ENCODE measurements around the gene EIF4G1. TPM values are rescaled to one million over a fixed set of nuclear protein-coding genes. Genes with fewer than 3 reads are reported as not detected.
A peak's percentile ranks its signal among the peaks of the same experiment; 100 is the strongest.

The EIF4G1 gene
- total RNA-seq, 1 donor from 2014 or later: 490 TPM

DNA sequence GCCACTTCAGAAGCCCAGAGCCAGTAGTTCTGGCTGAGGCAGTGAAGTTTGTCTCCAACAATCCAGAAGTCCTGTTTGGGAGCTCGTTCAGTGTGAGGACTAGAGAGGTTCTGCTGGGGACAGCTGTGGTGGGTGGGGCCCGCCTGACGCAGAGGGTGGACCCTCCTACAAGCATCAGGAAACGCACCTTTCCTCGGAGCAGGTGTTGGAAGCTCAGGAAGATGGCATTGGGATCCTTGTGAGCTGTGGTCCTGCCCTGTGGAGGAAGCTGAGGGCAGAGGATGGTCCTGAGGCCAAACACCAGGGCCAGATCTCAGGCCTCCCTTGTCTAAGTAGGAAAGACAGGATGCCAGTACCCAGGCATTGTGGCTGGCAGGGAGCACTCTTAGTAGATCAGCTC lies 58.5 kb downstream of the EIF4G1 start:
- H3K4me2 ChIP-seq (ENCODE audit: low read length): no peak overlapping the region

DNA sequence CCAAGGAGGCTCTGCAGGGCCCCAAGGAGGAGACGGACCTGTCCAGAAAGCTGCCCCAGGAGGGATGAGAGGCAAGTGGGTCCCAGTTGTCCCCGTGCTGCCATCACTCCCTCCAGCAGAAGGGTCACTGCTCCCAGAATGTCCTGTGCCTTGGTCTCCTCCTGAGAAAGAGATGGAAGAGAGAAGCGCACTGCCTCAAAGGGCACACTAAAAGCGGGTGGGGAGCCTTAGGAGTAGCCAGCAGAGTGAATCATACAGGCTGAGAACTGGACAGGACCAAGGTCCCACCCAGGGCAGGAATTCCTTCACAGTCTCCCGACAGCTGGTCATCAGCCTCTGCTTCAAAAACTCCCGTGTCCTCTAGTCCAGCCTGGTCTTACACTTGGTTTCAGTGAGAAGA lies 59.0 kb downstream of the EIF4G1 start:
- no peak overlapping the region for H3K4me3 ChIP-seq (ENCODE audit: insufficient read depth, low read depth, low read length)
- peaks cover 23% of the 10 kb centered on the region for H3K4me1 ChIP-seq (ENCODE audit: insufficient read depth, low read length)
- peaks cover 18% of the 10 kb centered on the region for H4K20me1 ChIP-seq (ENCODE audit: insufficient read depth, low read length)
- H3K9ac ChIP-seq (ENCODE audit: low read length): no peak overlapping the region
- Mint-ChIP-seq H3K27me3 (ENCODE audit: low read depth, unreplicated experiment) (peaks cover 28% of the 10 kb centered on the region), H3K4me3 (ENCODE audit: unreplicated experiment) (no peak overlapping the region), H3K9me3 (ENCODE audit: unreplicated experiment) (no peaks in the 10 kb centered on the region), H3K27ac (ENCODE audit: unreplicated experiment) (no peak overlapping the region), H3K36me3 (ENCODE audit: low read depth, unreplicated experiment) (peaks cover 10% of the 10 kb centered on the region), H3K4me1 (ENCODE audit: low read depth, unreplicated experiment) (peaks cover 34% of the 10 kb centered on the region)
- no peaks in the 10 kb centered on the region for H3K79me2 ChIP-seq (ENCODE audit: insufficient read depth, low read length)
- no peak overlapping the region for H2AFZ ChIP-seq (ENCODE audit: low read depth, low read length)
- no peak overlapping the region for H3K4me2 ChIP-seq (ENCODE audit: low read length)
- peaks cover 21% of the 10 kb centered on the region for H3K27me3 ChIP-seq (ENCODE audit: insufficient read depth, low read length)
- no peak overlapping the region for H3K27ac ChIP-seq (ENCODE audit: low read depth, low read length)
- DNase-seq (ENCODE audit: low read depth) (peak; percentile 33), FAIRE-seq (no peak)
- no peaks in the 10 kb centered on the region for H3K9me3 ChIP-seq (ENCODE audit: insufficient read depth, low read depth, low read length)
- no peaks in the 10 kb centered on the region for H3K36me3 ChIP-seq (ENCODE audit: insufficient read depth, low read length)
- TF ChIP-seq, protein P1, sequence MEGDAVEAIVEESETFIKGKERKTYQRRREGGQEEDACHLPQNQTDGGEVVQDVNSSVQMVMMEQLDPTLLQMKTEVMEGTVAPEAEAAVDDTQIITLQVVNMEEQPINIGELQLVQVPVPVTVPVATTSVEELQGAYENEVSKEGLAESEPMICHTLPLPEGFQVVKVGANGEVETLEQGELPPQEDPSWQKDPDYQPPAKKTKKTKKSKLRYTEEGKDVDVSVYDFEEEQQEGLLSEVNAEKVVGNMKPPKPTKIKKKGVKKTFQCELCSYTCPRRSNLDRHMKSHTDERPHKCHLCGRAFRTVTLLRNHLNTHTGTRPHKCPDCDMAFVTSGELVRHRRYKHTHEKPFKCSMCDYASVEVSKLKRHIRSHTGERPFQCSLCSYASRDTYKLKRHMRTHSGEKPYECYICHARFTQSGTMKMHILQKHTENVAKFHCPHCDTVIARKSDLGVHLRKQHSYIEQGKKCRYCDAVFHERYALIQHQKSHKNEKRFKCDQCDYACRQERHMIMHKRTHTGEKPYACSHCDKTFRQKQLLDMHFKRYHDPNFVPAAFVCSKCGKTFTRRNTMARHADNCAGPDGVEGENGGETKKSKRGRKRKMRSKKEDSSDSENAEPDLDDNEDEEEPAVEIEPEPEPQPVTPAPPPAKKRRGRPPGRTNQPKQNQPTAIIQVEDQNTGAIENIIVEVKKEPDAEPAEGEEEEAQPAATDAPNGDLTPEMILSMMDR (IDR thresholded peaks at IDR 0.05; ENCODE audit: insufficient read depth, low read depth, low read length): no peak
- no peak for TF ChIP-seq EZH2 (IDR thresholded peaks at IDR 0.05; ENCODE audit: insufficient read depth, low read length)

More for the DNA sequence above, 58.5 kb downstream of the EIF4G1 start:
- Histone ChIP-seq H3K9ac (ENCODE audit: low read length) (no peak overlapping the region), H3K4me1 (ENCODE audit: insufficient read depth, low read length) (peaks cover 28% of the 10 kb centered on the region), H3K27ac (ENCODE audit: low read depth, low read length) (no peak overlapping the region), H3K4me3 (ENCODE audit: insufficient read depth, low read depth, low read length) (no peak overlapping the region), H3K27me3 (ENCODE audit: insufficient read depth, low read length) (peaks cover 18% of the 10 kb centered on the region), H4K20me1 (ENCODE audit: insufficient read depth, low read length) (peaks cover 21% of the 10 kb centered on the region), H2AFZ (ENCODE audit: low read depth, low read length) (no peak overlapping the region), H3K36me3 (ENCODE audit: insufficient read depth, low read length) (no peaks in the 10 kb centered on the region), H3K79me2 (ENCODE audit: insufficient read depth, low read length) (no peaks in the 10 kb centered on the region), H3K9me3 (ENCODE audit: insufficient read depth, low read depth, low read length) (no peaks in the 10 kb centered on the region)
- Mint-ChIP-seq H3K4me3 (ENCODE audit: unreplicated experiment) (no peak overlapping the region), H3K9me3 (ENCODE audit: unreplicated experiment) (no peaks in the 10 kb centered on the region), H3K4me1 (ENCODE audit: low read depth, unreplicated experiment) (peaks cover 32% of the 10 kb centered on the region), H3K27ac (ENCODE audit: unreplicated experiment) (no peak overlapping the region), H3K36me3 (ENCODE audit: low read depth, unreplicated experiment) (peaks cover 11% of the 10 kb centered on the region), H3K27me3 (ENCODE audit: low read depth, unreplicated experiment) (peaks cover 24% of the 10 kb centered on the region)
- FAIRE-seq: no peak
- no peak for DNase-seq (ENCODE audit: low read depth)
- no peak for TF ChIP-seq EZH2 (IDR thresholded peaks at IDR 0.05; ENCODE audit: insufficient read depth, low read length)
- TF ChIP-seq, protein P1 (IDR thresholded peaks at IDR 0.05; ENCODE audit: insufficient read depth, low read depth, low read length): no peak

DNA sequence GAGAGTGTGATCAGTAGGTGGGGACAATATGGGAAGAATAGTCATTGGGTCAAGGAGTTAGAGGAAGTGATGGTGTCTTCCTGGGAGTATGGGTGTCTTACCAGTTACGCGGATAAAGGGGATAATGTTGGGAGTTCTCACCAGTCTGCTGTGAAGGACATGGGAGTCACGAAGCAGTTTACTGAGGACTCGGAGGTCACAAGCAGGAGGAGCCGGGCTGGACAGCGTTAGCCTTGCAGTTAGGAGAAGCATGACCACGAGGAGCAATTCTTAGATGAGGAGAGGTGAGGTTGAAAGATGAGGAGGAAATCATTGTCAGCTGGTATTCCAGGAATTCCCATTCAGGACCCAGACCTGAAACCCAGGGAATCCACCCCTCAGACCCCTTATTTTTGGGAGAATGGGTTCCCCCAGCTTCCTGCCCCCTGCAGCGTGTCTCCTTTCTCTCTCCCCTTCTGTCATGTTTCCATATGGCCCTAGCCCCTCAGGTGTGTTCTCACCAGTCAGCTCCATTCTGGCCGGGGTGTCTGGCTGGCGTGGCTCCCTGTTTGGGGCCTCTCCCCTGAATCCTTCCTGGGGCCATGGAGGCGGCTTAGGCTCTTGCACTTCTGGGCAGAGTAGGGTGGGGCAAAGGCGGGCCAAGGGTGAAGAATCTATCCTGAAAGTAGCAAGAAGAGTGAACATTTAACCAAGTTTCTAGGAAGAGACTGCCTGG lies 61.5 kb downstream of the EIF4G1 start:
- H3K4me2 ChIP-seq (ENCODE audit: low read length): no peak overlapping the region
- TF ChIP-seq, protein P1 (IDR thresholded peaks at IDR 0.05; ENCODE audit: insufficient read depth, low read depth, low read length): no peak
- no peak for TF ChIP-seq EZH2 (IDR thresholded peaks at IDR 0.05; ENCODE audit: insufficient read depth, low read length)
- FAIRE-seq (no peak), DNase-seq (ENCODE audit: low read depth) (no peak)
- Mint-ChIP-seq H3K27me3 (ENCODE audit: low read depth, unreplicated experiment) (peaks cover 40% of the 10 kb centered on the region), H3K27ac (ENCODE audit: unreplicated experiment) (no peak overlapping the region), H3K4me3 (ENCODE audit: unreplicated experiment) (no peak overlapping the region), H3K36me3 (ENCODE audit: low read depth, unreplicated experiment) (peaks cover 4% of the 10 kb centered on the region), H3K4me1 (ENCODE audit: low read depth, unreplicated experiment) (peaks cover 38% of the 10 kb centered on the region), H3K9me3 (ENCODE audit: unreplicated experiment) (no peaks in the 10 kb centered on the region)
- no peak overlapping the region for H3K4me3 ChIP-seq (ENCODE audit: insufficient read depth, low read depth, low read length)
- H3K36me3 ChIP-seq (ENCODE audit: insufficient read depth, low read length): no peaks in the 10 kb centered on the region
- H3K79me2 ChIP-seq (ENCODE audit: insufficient read depth, low read length): no peaks in the 10 kb centered on the region
- no peak overlapping the region for H3K9ac ChIP-seq (ENCODE audit: low read length)
- no peak overlapping the region for H3K27ac ChIP-seq (ENCODE audit: low read depth, low read length)
- H3K9me3 ChIP-seq (ENCODE audit: insufficient read depth, low read depth, low read length): no peaks in the 10 kb centered on the region
- H3K27me3 ChIP-seq (ENCODE audit: insufficient read depth, low read length): peaks cover 36% of the 10 kb centered on the region
- peaks cover 16% of the 10 kb centered on the region for H3K4me1 ChIP-seq (ENCODE audit: insufficient read depth, low read length)
- H2AFZ ChIP-seq (ENCODE audit: low read depth, low read length): no peak overlapping the region
- H4K20me1 ChIP-seq (ENCODE audit: insufficient read depth, low read length): peaks cover 5% of the 10 kb centered on the region

All from astrocyte (in vitro differentiated cells and primary cell).